Fibroblast of upper back skin (primary cell): ENCODE measurements around the gene ABHD8.
"Not testable (repeated sequence)": the region's sequence is repeated elsewhere in the genome, so short reads cannot be mapped to it uniquely, and the experiment has no call there.

ENCODE experiments used
- DNase-seq: peaks from one replicate; pipeline ENCODE4 v3.0.0-alpha.2; 2013

The ABHD8 gene

GRCh38 chr19:17294051-17294891 lies 9.0 kb downstream of the ABHD8 start:
- no peak for DNase-seq

GRCh38 chr19:17293605-17294004 lies 9.6 kb downstream of the ABHD8 start:
- DNase-seq, result no peak

- DNase-seq, result peak; percentile 87
Measured at GRCh38 chr19:17292301-17293074, 10.7 kb downstream of the ABHD8 start.

GRCh38 chr19:17289489-17289888 lies 13.7 kb downstream of the ABHD8 start:
- DNase-seq, result peak; percentile 78

- DNase-seq, result no peak
Measured at GRCh38 chr19:17286752-17287151, 16.5 kb downstream of the ABHD8 start.

- DNase-seq, result no peak
Measured at GRCh38 chr19:17286263-17286662, 17.0 kb downstream of the ABHD8 start.

- no peak for DNase-seq
Measured at GRCh38 chr19:17285415-17286135, 17.6 kb downstream of the ABHD8 start.

GRCh38 chr19:17283504-17283996 lies 19.7 kb downstream of the ABHD8 start:
- no peak for DNase-seq

- DNase-seq, result peak; percentile 71
Measured at GRCh38 chr19:17282488-17283125, 20.6 kb downstream of the ABHD8 start.

- peak; percentile 17 for DNase-seq
Measured at GRCh38 chr19:17281391-17282304, 21.6 kb downstream of the ABHD8 start, which contains the start of gene ANKLE1. Gene ANKLE1 (plus strand): TSS chr19:17281901. CDS start chr19:17281921, 20 bp downstream.

- no peak for DNase-seq
Measured at GRCh38 chr19:17279436-17279835, 23.8 kb downstream of the ABHD8 start.

GRCh38 chr19:17275441-17276175 lies 27.6 kb downstream of the ABHD8 start:
- no peak for DNase-seq

- not testable (repeated sequence) for DNase-seq
Measured at GRCh38 chr19:17274892-17275291, 28.3 kb downstream of the ABHD8 start.

- DNase-seq, result no peak
Measured at GRCh38 chr19:17268754-17269153, 34.5 kb downstream of the ABHD8 start.

GRCh38 chr19:17266975-17267788 lies 36.0 kb downstream of the ABHD8 start, which contains the start of gene BABAM1:
Gene BABAM1 (plus strand): TSS chr19:17267443. CDS start chr19:17268807, 1,364 bp downstream.
- DNase-seq, result peak; percentile 99

- no peak for DNase-seq
Measured at GRCh38 chr19:17266589-17266974, 36.6 kb downstream of the ABHD8 start.

- no peak for DNase-seq
Measured at GRCh38 chr19:17266026-17266425, 37.2 kb downstream of the ABHD8 start.

- no peak for DNase-seq
Measured at GRCh38 chr19:17264641-17264979, 38.6 kb downstream of the ABHD8 start, which contains the start of gene USHBP1. Gene USHBP1 (minus strand): TSS chr19:17264745. CDS start chr19:17264299, 446 bp downstream.
